ENCODE data around the gene C20orf96. TPM values are rescaled to one million over a fixed set of nuclear protein-coding genes. Genes with fewer than 3 reads are reported as not detected.

C20orf96 gene
- total RNA-seq, 1 donor from 2014 or later, result 27.5 TPM

GRCh38 chr20:301886-302848 is 11.6 kb upstream of the C20orf96 start:
- Mint-ChIP-seq H3K9me3 (ENCODE audit: unreplicated experiment) (no peaks in the 10 kb centered on the region), H3K36me3 (ENCODE audit: low read depth, unreplicated experiment) (peaks cover 12% of the 10 kb centered on the region), H3K27ac (ENCODE audit: unreplicated experiment) (peak overlapping the region; percentile 97), H3K27me3 (ENCODE audit: unreplicated experiment) (peaks cover 13% of the 10 kb centered on the region), H3K4me3 (ENCODE audit: unreplicated experiment) (no peak overlapping the region), H3K4me1 (ENCODE audit: unreplicated experiment) (peaks cover 45% of the 10 kb centered on the region)
- TF ChIP-seq CTCF (IDR thresholded peaks at IDR 0.05; ENCODE audit: unreplicated experiment), result no peak
- no peak for DNase-seq (ENCODE audit: low spot score)

GRCh38 chr20:300345-300990 is 9.9 kb upstream of the C20orf96 start:
- no peak for TF ChIP-seq CTCF (IDR thresholded peaks at IDR 0.05; ENCODE audit: unreplicated experiment)
- no peaks in the 10 kb centered on the region for H3K9me3 Mint-ChIP-seq (ENCODE audit: unreplicated experiment)
- peaks cover 21% of the 10 kb centered on the region for H3K27me3 Mint-ChIP-seq (ENCODE audit: unreplicated experiment)
- H3K4me3 Mint-ChIP-seq (ENCODE audit: unreplicated experiment), result peak overlapping the region; percentile 99
- peak overlapping the region; percentile 97 for H3K27ac Mint-ChIP-seq (ENCODE audit: unreplicated experiment)
- H3K36me3 Mint-ChIP-seq (ENCODE audit: low read depth, unreplicated experiment), result peaks cover 15% of the 10 kb centered on the region
- DNase-seq (ENCODE audit: low spot score), result no peak
- H3K4me1 Mint-ChIP-seq (ENCODE audit: unreplicated experiment), result peaks cover 56% of the 10 kb centered on the region

GRCh38 chr20:298776-299391 is 8.3 kb upstream of the C20orf96 start:
- Mint-ChIP-seq H3K9me3 (ENCODE audit: unreplicated experiment) (no peaks in the 10 kb centered on the region), H3K4me3 (ENCODE audit: unreplicated experiment) (peak overlapping the region; percentile 99), H3K4me1 (ENCODE audit: unreplicated experiment) (peaks cover 56% of the 10 kb centered on the region), H3K27ac (ENCODE audit: unreplicated experiment) (peak overlapping the region; percentile 22), H3K27me3 (ENCODE audit: unreplicated experiment) (peaks cover 23% of the 10 kb centered on the region), H3K36me3 (ENCODE audit: low read depth, unreplicated experiment) (peaks cover 15% of the 10 kb centered on the region)
- no peak for DNase-seq (ENCODE audit: low spot score)
- TF ChIP-seq CTCF (IDR thresholded peaks at IDR 0.05; ENCODE audit: unreplicated experiment), result no peak

- H3K27me3 Mint-ChIP-seq (ENCODE audit: unreplicated experiment), result peaks cover 22% of the 10 kb centered on the region
- peaks cover 15% of the 10 kb centered on the region for H3K36me3 Mint-ChIP-seq (ENCODE audit: low read depth, unreplicated experiment)
- H3K27ac Mint-ChIP-seq (ENCODE audit: unreplicated experiment), result peak overlapping the region; percentile 94
- H3K4me1 Mint-ChIP-seq (ENCODE audit: unreplicated experiment), result peaks cover 58% of the 10 kb centered on the region
- TF ChIP-seq CTCF (IDR thresholded peaks at IDR 0.05; ENCODE audit: unreplicated experiment), result no peak
- no peaks in the 10 kb centered on the region for H3K9me3 Mint-ChIP-seq (ENCODE audit: unreplicated experiment)
- H3K4me3 Mint-ChIP-seq (ENCODE audit: unreplicated experiment), result peak overlapping the region; percentile 99
- DNase-seq (ENCODE audit: low spot score), result peak; percentile 44
Observed at GRCh38 chr20:297925-298775, 7.6 kb upstream of the C20orf96 start.
